ENCODE results near the gene ATXN7L3B. TPM values are rescaled to one million over a fixed set of nuclear protein-coding genes. Genes with fewer than 3 reads are reported as not detected.

The ATXN7L3B gene
- total RNA-seq, 1 experiment from 2014 or later, result 18.0 TPM

DNA sequence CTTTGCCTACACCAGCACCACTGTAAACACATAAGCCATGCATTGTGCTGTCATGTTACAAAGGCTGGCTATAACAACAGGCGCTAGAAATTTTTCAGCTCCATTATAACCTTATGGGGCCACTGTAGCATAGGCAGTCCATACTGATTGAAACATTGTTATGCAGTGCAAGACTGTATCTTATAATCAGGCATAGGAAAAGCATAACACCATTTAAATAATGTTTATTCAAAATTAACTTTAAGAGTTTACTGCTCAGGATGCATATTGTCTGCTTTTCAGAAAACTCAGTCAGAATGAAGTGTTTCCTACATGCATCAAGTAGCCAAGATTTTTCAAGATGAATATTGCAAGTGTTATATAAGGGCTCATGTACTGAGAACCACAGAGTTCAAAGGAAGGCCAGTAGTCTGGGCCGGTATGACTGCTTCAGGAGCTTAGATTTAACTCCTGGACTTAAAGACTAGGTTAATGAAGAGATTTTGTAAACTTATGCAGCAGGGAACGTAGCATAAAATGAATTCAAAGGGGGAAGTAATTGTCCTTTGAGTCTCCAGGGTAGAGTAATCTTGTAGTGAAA lies 46.9 kb downstream of the ATXN7L3B start:
- BruUV-seq (replicated peaks), result no TSS peak
- in situ Hi-C loops (cut with HindIII; ENCODE audit: low pct_unique_long_range_greater_than_20kb, low sequenced_read_pairs), result no loop called here
- ChIA-PET POLR2A (interaction anchor here (0.6 kb wide), 1 partner anchor 344 kb away, joined by 3 read pairs; no protein-coding TSS in a partner anchor), CTCF (no interaction called here)
- TF ChIP-seq CTCF (IDR thresholded peaks at IDR 0.05) (no peak), SIN3A (IDR thresholded peaks at IDR 0.05; ENCODE audit: borderline replicate concordance, insufficient read depth, low read depth, low read length) (no peak), POLR2AphosphoS5 (IDR thresholded peaks at IDR 0.05; ENCODE audit: low read depth, low read length) (no peak), TCF7L2 (IDR thresholded peaks at IDR 0.05; ENCODE audit: low read depth, low read length) (no peak)
- TF ChIP-seq, protein P1, sequence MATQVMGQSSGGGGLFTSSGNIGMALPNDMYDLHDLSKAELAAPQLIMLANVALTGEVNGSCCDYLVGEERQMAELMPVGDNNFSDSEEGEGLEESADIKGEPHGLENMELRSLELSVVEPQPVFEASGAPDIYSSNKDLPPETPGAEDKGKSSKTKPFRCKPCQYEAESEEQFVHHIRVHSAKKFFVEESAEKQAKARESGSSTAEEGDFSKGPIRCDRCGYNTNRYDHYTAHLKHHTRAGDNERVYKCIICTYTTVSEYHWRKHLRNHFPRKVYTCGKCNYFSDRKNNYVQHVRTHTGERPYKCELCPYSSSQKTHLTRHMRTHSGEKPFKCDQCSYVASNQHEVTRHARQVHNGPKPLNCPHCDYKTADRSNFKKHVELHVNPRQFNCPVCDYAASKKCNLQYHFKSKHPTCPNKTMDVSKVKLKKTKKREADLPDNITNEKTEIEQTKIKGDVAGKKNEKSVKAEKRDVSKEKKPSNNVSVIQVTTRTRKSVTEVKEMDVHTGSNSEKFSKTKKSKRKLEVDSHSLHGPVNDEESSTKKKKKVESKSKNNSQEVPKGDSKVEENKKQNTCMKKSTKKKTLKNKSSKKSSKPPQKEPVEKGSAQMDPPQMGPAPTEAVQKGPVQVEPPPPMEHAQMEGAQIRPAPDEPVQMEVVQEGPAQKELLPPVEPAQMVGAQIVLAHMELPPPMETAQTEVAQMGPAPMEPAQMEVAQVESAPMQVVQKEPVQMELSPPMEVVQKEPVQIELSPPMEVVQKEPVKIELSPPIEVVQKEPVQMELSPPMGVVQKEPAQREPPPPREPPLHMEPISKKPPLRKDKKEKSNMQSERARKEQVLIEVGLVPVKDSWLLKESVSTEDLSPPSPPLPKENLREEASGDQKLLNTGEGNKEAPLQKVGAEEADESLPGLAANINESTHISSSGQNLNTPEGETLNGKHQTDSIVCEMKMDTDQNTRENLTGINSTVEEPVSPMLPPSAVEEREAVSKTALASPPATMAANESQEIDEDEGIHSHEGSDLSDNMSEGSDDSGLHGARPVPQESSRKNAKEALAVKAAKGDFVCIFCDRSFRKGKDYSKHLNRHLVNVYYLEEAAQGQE (IDR thresholded peaks at IDR 0.05; ENCODE audit: insufficient read depth in 1 of 2, low read depth in 2 of 2, low read length in 1 of 2), result no peak
- Histone ChIP-seq H3K9me3 (ENCODE audit: control insufficient read depth, insufficient read depth, low read depth, low read length) (no peaks in the 10 kb centered on the region), H3K4me1 (ENCODE audit: control insufficient read depth, insufficient read depth, low read length) (no peaks in the 10 kb centered on the region), H3K27me3 (ENCODE audit: control insufficient read depth, insufficient read depth, low read length) (no peaks in the 10 kb centered on the region), H3K4me3 (ENCODE audit: low read depth in 2 of 2, low read length in 2 of 2) (no peak overlapping the region), H3K36me3 (ENCODE audit: control insufficient read depth, insufficient read depth, low read length) (no peaks in the 10 kb centered on the region), H3K27ac (ENCODE audit: low read length) (no peak overlapping the region)
- DNase-seq (ENCODE audit: low read depth, low spot score), result no peak
- intact Hi-C loops (cut with micrococcal nuclease; ENCODE audit: unreplicated experiment), result no loop called here
- no peak for ATAC-seq

GRCh38 chr12:74586251-74586650 lies 48.6 kb downstream of the ATXN7L3B start:
- ChIA-PET POLR2A (no interaction called here), CTCF (no interaction called here)
- Histone ChIP-seq H3K27ac (ENCODE audit: low read length) (no peak overlapping the region), H3K36me3 (ENCODE audit: control insufficient read depth, insufficient read depth, low read length) (no peaks in the 10 kb centered on the region), H3K9me3 (ENCODE audit: control insufficient read depth, insufficient read depth, low read depth, low read length) (no peaks in the 10 kb centered on the region), H3K4me1 (ENCODE audit: control insufficient read depth, insufficient read depth, low read length) (no peaks in the 10 kb centered on the region), H3K4me3 (ENCODE audit: low read depth in 2 of 2, low read length in 2 of 2) (no peak overlapping the region), H3K27me3 (ENCODE audit: control insufficient read depth, insufficient read depth, low read length) (no peaks in the 10 kb centered on the region)
- DNase-seq (ENCODE audit: low read depth, low spot score) (no peak), ATAC-seq (no peak)
- BruUV-seq (replicated peaks), result no TSS peak
- in situ Hi-C loops (cut with HindIII; ENCODE audit: low pct_unique_long_range_greater_than_20kb, low sequenced_read_pairs) (no loop called here), intact Hi-C loops (cut with micrococcal nuclease; ENCODE audit: unreplicated experiment) (no loop called here)
- TF ChIP-seq CTCF (IDR thresholded peaks at IDR 0.05) (no peak), TCF7L2 (IDR thresholded peaks at IDR 0.05; ENCODE audit: low read depth, low read length) (no peak), POLR2AphosphoS5 (IDR thresholded peaks at IDR 0.05; ENCODE audit: low read depth, low read length) (no peak), SIN3A (IDR thresholded peaks at IDR 0.05; ENCODE audit: borderline replicate concordance, insufficient read depth, low read depth, low read length) (no peak)
- TF ChIP-seq, protein P1 (IDR thresholded peaks at IDR 0.05; ENCODE audit: insufficient read depth in 1 of 2, low read depth in 2 of 2, low read length in 1 of 2), result no peak
